COLO668 (cell line): Measurements from ENCODE around the gene STK11.

ENCODE experiments used
- DNase-seq: peaks from one replicate; lab custom pipeline; 2025; ENCODE audit not compliant: unreplicated experiment; lab: John Stamatoyannopoulos, UW

The STK11 gene, protein sequence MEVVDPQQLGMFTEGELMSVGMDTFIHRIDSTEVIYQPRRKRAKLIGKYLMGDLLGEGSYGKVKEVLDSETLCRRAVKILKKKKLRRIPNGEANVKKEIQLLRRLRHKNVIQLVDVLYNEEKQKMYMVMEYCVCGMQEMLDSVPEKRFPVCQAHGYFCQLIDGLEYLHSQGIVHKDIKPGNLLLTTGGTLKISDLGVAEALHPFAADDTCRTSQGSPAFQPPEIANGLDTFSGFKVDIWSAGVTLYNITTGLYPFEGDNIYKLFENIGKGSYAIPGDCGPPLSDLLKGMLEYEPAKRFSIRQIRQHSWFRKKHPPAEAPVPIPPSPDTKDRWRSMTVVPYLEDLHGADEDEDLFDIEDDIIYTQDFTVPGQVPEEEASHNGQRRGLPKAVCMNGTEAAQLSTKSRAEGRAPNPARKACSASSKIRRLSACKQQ

DNA sequence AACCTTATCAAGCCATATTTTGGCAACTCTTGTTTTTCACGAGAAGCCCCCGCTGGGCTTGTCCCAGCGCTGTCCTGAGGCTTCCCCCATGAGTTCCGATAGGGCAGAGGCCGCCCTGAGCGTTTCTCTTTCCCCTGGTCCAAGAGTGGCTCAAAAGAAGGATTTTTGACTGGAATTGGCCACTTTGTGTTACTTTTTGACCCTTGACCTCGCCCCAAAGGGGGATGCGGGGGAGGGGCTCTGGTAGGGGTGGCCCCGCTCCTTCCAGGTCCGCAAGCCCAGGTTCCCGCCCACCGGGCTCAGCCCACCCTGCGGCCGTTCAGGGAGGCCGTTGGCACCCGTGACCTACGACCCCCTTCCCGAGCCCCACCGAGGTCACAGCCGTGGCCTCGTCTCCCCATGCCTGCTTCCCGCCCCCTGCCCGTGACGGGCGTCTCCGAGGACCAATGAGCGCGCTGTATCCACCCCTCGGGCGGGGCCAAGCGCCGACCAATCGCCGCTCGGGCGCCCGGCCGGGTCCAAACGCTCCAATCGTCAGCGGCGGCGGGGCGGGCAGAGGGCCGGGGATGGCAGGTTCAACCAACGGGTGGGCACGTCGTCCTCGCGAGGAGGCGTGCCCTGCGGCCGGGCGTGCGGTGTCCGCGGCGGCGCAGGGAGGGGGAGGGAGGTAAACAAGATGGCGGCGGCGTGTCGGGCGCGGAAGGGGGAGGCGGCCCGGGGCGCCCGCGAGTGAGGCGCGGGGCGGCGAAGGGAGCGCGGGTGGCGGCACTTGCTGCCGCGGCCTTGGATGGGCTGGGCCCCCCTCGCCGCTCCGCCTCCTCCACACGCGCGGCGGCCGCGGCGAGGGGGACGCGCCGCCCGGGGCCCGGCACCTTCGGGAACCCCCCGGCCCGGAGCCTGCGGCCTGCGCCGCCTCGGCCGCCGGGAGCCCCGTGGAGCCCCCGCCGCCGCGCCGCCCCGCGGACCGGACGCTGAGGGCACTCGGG lies at the start of gene STK11:
STK11 (plus strand) TSS at position 665 of the 986 bp plus-strand sequence. CDS start 1,136 bp downstream, outside the sequence.
- DNase-seq, result peak; percentile 99

DNA sequence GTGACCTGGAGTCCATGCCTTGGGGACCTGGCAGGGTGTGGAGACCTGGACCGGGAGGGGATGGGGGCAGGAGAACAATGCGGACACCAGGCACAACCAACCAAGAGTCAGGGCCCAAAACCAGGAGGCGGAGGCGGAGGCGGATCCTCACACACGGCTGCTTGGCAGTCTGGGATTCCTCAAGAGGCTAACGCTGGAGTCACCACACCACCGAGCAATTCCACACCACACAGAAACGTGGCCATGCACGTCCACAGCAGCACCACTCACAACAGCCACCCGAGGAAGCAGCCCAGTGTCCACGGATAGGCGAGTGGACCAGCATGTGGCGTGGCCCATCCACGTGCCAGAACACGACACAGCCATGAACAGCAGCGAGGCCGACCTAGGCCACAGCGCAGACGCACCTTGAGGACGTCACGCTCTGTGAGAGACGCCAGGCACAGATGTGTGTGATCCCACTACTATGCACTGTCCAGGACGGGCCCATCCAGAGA lies 49.2 kb upstream of the STK11 start:
- no peak for DNase-seq

DNA sequence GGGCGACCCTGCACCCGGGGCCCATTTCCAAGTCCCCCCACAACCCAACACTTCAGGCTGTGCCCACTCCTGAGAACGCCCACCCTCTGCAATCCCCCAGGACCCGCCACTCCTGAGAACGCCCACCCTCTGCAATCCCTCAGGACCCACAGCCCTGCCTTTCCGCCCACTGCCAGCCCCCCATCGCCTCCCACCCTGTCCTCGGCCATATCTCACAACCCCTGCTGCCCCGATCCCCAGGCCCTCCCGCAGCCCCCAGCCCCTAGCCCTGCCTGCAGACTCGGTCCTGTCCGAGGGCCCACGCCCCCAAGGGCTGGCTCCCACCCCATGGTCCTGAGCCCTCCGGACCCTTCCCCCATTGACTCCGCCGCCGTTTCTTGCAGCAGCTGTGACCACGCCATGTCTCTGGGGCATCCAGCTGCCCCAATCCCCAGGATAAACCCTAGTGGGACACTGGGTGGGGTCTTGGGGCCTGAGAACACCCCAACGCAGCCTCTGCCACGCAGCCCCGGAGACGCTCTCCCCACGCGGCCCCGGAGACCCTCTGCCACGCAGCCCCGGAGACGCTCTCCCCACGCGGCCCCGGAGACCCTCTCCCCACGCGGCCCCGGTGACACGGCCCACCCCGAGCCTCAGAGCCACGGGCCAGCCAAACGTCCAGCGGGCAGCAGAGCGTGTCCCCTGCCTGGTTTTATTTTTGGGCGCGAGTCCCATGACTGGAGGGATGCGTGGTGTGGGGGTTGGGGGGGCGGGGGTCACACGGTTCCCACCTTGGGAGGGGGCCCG lies 48.6 kb upstream of the STK11 start:
- DNase-seq, result no peak

DNA sequence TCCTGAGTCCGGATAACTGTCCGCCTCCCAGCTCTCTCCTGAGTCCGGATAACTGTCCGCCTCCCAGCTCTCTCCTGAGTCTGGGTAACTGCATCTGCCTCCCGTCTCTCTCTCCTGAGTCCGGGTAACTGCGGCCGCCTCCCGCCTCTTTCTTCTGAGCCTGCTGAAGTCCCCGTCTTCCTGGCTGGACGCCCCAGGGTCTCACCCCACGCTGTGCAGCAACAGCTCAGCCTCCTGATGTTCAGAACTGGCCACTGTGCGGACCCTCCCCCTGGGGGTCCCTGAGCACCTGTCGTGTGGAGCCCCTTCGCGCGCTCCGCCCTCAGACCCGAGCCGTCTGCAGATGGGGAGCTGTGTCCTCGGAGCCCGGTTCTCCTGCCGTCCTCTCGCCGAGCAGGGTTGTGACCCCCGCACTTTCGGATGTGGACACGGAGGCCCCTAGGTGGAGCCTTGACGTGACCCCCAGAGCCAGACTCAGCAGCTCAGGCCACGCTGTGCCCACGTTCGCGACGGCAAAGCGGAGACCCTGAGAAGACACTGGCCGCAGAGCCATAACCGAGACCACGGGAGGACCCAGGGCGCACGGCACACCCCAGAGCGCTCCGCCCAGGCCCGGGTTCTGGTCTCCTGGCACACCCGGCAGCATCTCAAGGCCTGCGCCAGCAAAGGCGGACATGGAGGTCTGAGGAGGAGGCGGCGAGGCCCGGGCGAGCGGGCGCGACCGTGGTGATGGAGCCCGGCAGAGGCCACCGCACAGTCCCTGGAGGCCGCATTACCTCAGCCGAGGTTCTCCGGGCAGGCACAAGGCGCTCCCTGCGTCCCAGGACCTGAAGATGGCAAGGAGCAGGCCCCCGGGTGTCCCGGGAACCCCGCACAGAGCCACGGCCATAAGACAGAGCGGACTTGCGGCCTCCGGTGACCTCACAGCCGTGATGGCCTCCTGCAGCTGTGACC lies 47.4 kb upstream of the STK11 start:
- no peak for DNase-seq

DNA sequence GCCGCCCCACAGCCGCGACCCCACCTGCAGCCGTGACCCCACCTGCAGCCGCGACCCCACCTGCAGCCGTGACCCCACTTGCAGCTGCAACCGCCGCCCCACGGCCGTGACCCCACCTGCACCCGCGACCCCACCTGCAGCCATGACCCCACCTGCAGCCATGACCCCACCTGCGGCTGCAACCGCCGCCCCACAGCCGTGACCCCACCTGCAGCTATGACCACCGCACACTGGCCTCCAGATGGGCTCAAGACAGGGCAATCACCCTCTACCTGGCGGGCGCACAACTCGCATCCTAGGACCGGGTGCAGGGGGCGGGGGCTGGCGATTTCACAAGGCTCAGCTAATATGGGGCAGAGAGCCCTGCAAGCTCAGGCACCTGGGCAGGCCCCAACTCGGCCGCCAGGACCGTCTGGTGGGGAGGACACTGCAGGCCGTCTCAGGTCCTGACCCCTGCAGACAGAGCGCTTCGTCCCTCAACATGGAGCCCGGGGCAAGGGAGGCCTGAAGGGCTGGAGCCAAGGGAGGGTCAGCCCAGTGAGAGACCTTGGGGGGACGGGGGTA lies 46.6 kb upstream of the STK11 start:
- DNase-seq, result no peak

DNA sequence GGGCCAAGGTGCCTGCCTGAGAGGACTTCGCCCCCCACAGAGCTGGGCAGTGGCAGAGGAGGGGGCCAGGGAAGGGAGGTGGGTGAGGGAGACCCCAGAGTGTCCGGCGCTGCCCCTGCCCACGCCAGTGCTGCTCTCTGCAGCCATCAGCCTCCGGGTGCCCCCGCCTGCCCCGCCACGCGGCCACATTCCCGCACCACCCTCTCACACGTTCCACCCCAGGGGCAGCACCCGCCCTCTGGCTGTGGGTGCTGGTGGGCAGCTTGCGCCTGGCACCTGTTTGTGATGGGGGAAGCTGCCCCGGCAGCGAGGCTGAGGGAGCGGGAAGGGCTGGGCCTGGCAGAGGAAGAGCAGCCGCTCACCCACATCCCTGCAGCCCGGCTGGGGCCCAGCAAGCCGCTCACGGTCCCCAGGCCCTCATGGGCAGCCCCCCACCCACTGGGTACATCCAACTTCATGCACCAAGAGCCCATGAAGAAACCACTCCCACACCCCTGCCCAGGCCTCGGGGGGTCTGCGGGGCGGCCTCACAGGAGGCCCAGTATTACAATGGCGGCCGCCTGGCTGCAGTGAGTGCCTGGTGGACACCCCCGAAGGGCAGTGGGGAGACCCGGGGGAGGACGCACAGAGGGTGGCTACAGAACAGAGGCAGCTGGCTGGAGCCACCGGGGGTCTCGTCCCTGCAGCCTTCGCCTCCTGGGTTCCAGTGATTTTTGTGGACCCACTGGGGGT lies 45.5 kb upstream of the STK11 start:
- DNase-seq, result no peak

DNA sequence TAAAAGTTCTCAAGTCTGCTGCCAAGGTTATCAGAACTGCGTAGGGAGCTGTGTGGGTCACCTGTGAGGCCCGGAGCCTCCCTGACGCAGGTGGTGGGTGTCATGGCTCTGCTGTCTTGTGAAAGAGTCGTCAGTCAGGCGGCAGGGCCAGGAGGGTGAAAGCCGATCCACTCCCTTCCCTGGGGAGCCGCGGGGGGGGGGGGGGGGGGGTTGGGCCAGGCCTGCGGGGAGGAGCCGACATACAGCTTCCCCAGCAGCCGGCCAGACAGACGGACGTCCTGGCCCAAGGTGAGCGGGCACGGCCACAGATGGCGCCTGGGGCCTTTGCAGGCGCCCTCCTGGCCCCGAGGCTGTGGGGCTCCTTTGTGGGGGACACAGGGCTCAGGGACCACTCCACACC lies 43.9 kb upstream of the STK11 start:
- peak; percentile 76 for DNase-seq

DNA sequence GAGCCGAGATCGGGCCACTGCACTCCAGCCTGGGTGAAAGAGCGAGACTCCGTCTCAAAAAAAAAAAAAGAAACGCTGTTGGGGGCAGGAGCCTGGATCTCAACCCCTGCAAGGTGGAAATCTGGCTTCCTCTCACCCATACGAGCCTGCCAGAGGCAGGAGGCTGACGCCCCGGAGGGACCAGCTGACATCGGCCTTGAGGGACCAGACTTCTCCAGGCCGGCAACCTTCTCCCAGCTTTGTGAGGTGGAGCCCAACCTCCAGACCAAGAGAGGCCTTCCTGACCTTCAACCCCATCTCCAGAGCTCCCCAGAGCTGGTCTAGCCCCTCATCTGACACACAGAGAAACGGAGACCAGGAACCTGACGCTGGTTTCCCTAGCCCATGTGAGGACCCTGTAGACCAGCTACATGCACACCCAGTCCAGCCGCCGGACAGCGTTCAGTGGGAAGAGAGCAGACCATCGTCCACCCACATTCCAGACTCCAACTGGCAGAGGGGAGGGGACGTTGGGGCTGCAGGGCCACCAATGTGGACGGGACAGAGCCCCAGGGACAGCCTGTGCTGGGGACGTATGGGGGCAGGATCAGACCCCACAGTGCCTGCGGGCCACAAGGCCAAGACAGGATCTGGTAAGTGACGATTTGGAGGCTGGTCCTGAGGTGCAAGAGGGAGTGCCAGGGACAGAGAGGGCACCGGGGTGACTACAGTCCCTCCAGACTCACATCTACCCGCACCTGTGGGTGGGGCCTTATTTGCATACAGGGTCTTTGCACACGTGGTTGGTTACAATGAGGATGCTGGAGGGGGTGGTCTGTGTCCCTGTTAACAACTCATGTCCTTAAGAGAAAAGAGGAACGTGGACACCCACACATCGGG lies 42.9 kb upstream of the STK11 start:
- no peak for DNase-seq

DNA sequence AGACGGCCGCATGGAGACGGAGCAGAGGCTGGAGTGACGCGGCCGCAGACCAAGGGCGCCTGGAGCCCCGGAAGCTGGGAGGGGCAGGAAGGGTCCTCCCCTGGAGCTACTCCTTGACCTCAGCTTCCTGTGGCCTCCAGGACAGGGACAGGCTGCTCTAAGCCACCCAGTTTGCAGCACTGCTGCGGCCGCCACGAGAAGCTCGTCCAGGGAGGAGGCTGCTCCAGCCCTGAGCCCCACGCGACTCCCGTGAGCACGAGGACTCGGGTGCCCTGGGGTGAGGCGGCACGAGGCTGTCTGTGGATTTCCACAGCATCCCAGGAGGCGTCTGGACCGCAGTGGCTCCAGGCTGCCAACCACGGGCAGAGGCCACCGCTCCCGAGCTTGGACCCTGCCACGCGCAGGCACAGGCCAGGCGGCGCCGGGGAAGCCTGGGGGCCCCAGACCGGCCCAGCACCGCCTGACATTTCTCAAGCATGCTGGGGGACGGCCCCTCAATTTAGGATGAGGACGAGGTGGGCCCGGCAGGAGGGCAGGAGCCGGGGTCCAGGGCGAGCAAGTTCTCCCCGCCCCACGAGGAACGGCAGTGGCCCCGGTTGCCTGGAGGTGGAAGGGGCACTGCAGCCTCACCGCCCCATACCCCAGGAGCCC lies 42.2 kb upstream of the STK11 start:
- no peak for DNase-seq

DNA sequence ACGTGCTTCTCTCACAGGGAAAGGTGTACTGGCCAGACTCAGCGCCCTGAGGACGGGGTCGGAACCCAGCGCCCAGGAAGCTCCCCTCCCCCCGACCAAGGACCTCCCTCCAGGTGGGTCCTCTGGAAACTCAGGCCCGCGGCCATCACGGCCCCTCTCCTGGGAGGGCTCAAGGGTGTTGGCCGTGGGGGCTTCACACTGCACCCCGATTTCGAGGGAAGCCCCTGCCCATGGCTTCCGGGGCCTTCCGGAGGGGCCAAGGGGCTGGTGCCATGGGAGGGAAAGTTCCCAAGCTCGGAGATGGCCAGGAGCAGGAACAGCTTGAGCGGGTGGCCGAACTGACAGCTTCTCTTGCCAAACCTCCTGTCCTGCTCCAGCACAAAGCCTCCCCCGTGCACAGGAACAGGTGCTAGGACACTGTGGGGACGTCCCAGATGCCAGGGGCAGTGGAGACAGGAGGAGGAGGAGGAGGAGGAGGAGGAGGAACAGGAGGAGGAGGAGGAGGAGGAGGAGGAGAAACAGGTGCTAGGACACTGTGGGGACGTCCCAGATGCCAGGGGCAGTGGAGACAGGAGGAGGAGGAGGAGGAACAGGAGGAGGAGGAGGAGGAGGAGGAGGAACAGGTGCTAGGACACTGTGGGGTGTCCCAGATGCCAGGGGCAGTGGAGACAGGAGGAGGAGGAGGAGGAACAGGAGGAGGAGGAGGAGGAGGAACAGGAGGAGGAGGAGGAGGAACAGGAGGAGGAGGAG lies 41.5 kb upstream of the STK11 start:
- DNase-seq, result no peak

DNA sequence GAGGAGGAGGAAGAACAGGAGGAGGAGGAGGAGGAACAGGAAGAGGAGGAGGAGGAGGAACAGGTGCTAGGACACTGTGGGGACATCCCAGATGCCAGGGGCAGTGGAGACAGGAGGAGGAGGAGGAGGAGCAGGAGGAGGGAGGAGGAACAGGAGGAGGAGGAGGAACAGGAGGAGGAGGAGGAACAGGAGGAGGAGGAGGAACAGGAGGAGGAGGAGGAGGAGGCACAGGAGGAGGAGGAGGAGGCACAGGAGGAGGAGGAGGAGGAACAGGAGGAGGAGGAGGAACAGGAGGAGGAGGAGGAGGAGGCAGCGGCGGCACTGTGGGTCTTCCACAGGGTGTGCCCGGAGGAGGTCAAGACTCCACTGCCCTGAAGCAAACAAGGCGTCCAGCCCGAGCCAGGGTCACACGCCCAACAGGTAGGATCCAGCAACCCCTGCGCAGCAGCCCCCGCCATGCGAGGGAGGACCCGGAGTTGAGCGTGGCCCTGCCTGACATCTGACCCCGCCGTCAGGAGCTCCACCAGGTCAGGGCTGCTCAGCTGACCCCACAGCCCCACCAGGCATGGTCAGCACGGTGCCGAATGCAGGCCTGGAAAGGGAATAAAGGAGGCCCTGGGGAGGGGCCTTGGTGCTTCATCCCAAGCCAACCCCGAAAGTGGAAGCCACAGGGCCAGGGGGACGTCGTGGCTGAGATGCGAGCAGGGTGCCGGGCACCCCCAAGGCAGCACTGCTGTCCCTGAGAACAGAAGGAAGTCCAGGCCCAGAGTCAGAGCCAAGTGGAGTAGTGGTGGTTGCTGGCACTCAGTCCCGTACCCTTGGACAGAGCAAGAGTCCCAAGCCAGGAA lies 40.7 kb upstream of the STK11 start:
- DNase-seq, result no peak

DNA sequence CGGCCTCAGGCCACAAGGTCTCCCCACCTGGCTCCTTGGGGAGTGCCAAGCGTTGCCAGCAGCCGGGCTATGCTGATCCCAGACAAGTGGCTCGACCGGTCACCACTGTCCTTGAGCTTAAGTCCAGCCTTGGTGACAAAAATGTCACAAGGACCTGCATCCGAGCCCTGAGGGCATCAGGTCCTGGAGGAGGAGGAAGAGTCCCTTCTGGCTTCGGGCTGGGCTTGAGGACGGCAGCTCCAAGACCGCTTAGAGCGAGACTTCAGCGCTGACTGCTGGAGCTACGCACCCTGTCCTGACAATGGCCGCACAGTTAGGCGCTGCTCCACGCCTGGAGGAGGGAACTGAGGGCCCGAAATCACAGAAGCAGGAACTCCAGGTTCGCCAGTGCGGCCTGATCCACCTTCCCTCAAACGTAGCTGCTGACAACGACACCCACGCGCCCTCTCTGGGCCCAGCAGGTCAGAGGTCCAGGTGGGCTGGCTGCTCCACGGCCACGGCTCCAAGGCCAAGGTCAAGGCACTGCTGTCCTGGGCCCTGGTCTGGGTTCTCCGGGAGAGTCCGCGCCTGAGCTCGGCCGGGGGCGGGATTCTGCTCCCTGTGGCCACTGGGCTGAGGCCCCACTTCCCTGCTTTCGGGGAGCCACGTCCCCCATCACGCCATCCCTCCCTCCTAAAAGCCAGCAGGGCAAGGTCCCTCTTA lies 38.6 kb upstream of the STK11 start:
- DNase-seq, result no peak

DNA sequence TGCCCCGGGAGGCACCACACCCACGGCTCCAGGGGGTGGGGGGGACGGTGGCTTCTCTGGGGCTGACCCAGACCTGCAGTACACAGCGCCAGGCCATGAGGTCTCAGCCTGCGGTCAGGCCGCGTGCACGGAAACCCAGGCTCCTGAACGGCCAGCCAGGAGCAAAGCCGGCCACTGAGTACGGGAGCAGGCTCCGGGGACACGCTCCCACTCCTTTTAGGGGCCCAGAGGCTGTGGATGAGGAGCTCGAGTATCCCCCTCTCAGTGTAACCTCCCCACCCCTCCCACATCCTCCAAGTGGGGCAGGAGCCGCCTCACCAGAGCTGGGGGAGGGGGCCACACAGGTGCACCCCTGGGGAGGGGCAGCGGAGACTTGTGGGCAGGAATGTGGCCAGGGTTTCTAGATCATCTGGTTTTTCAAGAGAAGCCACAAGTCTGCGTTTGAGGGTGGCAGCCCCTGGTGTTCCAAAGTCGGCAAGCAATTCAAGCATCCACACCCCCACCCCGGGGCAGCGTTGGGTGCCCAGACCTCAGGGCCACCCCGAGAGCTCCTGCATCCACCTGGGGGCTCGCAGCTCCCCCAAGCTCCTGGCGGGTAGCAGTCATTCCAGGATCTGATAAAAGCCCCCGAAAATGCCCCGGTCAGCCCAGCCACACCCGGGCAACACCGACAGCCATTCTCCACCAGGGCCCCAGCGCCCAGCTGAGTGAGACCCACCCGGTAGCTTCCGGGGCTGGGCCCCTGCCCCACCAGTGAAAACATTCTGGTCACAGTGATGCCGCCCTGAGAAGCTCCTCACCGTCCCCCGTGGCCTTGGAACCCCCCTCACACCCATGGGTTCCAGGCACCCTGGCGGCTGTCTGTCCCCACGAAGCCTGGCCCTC lies 37.6 kb upstream of the STK11 start:
- no peak for DNase-seq
